GM12865 (cell line): ENCODE data around the gene GALNT17.

Source experiments
- DNase-seq: peaks from one replicate; pipeline ENCODE4 v3.0.0; 2010; ENCODE audit warnings: low read depth
- H3K4me3 ChIP-seq: 2 replicates; pipeline ENCODE4 v1.5.1; 2011; ENCODE audit warnings: mild to moderate bottlenecking, low read depth, low read length, control low read depth
- CTCF ChIP-seq: IDR thresholded peaks from 2 replicates; pipeline ENCODE4 v1.5.1; 2011; ENCODE audit warnings: low read length, control low read depth, low read depth, inconsistent platforms; ENCODE audit not compliant: insufficient read depth; ENCODE audit errors: missing control alignments

The GALNT17 gene

DNA sequence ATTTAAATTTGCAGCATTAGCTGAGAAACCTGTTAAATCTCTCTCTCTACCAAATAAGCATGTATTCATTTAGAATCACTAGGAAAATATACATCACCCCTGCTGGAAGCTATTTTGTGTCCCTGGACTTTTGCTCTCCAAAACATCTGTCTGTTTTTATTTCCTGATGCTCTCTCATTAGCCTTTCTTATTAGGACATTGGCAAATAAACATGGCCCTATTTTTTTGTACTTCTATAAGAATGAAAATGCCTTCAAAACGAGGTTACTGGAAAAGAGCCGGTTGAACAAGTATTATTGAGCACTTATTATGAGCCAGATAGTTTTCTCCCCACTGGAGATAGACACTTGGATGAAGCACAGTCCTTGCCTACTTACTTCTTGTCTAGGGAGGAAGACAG lies 206.9 kb downstream of the GALNT17 start:
- no peak for TF ChIP-seq CTCF
- no peak for DNase-seq
- no peak overlapping the region for H3K4me3 ChIP-seq

DNA sequence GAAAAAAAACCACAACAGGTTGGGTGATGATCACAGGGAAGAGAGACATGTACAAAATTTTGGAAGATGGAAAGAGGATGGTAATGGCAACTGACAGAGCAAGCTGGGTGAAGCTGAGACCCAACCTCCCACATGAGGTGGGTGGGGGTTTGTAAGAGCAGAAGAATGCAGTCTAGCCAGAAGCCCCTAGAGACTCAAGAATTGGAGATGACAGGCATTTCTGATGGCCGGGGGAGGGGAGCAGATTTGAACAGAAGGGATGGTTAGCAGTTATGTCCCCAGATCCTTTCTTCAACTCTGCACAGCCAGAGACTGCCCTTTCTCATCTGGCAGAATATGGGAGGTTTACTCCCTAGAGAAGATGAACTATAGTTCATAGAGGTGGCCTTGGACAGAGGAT lies 208.0 kb downstream of the GALNT17 start:
- no peak for DNase-seq
- no peak for TF ChIP-seq CTCF
- no peak overlapping the region for H3K4me3 ChIP-seq

DNA sequence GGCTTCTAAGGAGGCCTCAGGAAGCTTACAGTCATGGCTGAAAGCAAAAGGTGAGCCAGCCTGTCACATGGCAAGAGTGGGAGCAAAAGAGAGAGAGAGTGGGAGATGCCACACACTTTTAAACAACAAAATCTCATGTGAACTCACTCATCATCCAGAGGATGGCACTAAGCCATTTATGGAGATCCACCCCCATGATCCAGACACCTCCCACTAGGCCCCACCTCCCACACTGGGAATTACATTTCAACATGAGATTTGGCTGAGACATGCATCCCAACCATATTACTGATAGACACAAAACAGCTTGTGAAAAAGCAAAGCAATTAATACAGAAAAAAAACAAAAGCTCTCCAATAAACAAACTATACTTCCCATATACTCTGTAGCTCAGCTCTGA lies 210.3 kb downstream of the GALNT17 start:
- no peak for DNase-seq
- TF ChIP-seq CTCF: no peak
- H3K4me3 ChIP-seq: no peak overlapping the region

GRCh38 chr7:71343039-71343438 lies 211.1 kb downstream of the GALNT17 start:
- no peak for TF ChIP-seq CTCF
- DNase-seq: no peak
- no peak overlapping the region for H3K4me3 ChIP-seq

GRCh38 chr7:71343892-71344291 lies 211.9 kb downstream of the GALNT17 start:
- DNase-seq: no peak
- no peak for TF ChIP-seq CTCF
- H3K4me3 ChIP-seq: no peak overlapping the region

DNA sequence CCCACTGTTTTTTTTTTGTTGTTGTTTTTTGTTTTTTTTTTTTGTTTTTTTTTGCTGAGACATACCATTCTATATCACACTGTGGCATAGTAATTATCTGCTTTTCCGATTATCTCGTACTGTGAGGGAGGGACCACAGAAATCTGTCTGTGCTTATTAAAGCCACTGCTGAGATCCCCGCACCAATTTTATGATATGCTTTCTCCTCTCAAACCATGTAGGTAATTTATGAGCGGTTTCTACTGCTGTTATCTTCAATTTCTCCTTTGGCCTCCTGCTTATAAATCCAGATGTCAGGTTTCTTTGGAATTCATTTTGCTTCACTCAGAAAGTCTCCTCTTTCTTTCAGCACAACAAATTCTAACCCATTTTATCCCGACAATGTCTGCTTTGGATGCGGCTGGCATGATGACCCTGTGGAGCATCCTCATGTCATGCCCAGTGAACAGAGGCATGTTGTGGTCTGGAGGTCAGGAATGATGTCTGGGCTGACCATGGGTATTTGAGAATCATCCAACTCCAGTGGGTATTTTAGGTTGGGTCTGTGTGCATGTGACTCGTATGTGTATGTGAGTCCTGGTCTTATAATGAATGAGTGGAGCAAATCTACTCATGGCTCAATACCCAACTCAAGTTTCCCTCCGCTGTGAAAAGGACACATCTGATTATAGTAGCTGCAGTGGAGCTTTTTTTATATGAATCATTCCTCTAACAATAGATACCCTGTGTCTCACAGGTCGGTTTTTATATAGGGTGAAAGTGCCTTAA lies 213.4 kb downstream of the GALNT17 start:
- TF ChIP-seq CTCF: no peak
- DNase-seq: no peak
- H3K4me3 ChIP-seq: no peak overlapping the region
